ENCODE data around the gene NR6A1.
"Not testable (repeated sequence)": the region's sequence is repeated elsewhere in the genome, so short reads cannot be mapped to it uniquely, and the experiment has no call there.

The NR6A1 gene

GRCh38 chr9:124776618-124776953, 5.5 kb upstream of the NR6A1 start:
- no peak for DNase-seq

GRCh38 chr9:124774129-124774978, 3.2 kb upstream of the NR6A1 start:
- DNase-seq, result peak; percentile 91

GRCh38 chr9:124773473-124774128, 2.5 kb upstream of the NR6A1 start:
- no peak for DNase-seq

- not testable (repeated sequence) for DNase-seq
Measured at GRCh38 chr9:124772877-124773276, 1.8 kb upstream of the NR6A1 start.

GRCh38 chr9:124771867-124772679, 962 bp upstream of the NR6A1 start:
- DNase-seq, result peak; percentile 84

- peak; percentile 66 for DNase-seq
Measured at GRCh38 chr9:124770359-124771020, 621 bp downstream of the NR6A1 start.

- peak; percentile 65 for DNase-seq
Measured at GRCh38 chr9:124769549-124770358, 1.4 kb downstream of the NR6A1 start.

- no peak for DNase-seq
Measured at GRCh38 chr9:124768750-124769548, 2.2 kb downstream of the NR6A1 start.

GRCh38 chr9:124768334-124768733, 2.8 kb downstream of the NR6A1 start:
- peak; percentile 43 for DNase-seq

- DNase-seq, result peak; percentile 68
Measured at GRCh38 chr9:124767821-124768220, 3.3 kb downstream of the NR6A1 start.

GRCh38 chr9:124766815-124767554, 4.1 kb downstream of the NR6A1 start:
- DNase-seq, result peak; percentile 48

- DNase-seq, result no peak
Measured at GRCh38 chr9:124766326-124766725, 4.8 kb downstream of the NR6A1 start.

GRCh38 chr9:124765439-124765835, 5.7 kb downstream of the NR6A1 start:
- no peak for DNase-seq

- DNase-seq, result peak; percentile 83
Measured at GRCh38 chr9:124764774-124765438, 6.2 kb downstream of the NR6A1 start.

GRCh38 chr9:124762633-124763032, 8.5 kb downstream of the NR6A1 start:
- DNase-seq, result no peak

- DNase-seq, result peak; percentile 32
Measured at GRCh38 chr9:124761710-124762109, 9.4 kb downstream of the NR6A1 start.

- DNase-seq, result no peak
Measured at GRCh38 chr9:124761196-124761595, 9.9 kb downstream of the NR6A1 start.

GRCh38 chr9:124760719-124761118, 10.4 kb downstream of the NR6A1 start:
- no peak for DNase-seq

GRCh38 chr9:124759327-124759726, 11.8 kb downstream of the NR6A1 start:
- peak; percentile 59 for DNase-seq

- DNase-seq, result peak; percentile 64
Measured at GRCh38 chr9:124758691-124759090, 12.4 kb downstream of the NR6A1 start.
